GM21619 (cell line): Measurements from ENCODE around the gene TMPO.
"Not testable (repeated sequence)": the region's sequence is repeated elsewhere in the genome, so short reads cannot be mapped to it uniquely, and the experiment has no call there.

Source experiments
- ATAC-seq: cut with Tn5 transposase; IDR thresholded peaks from one replicate; pipeline ENCODE4 v1.9.1; 2021; ENCODE audit not compliant: unreplicated experiment

TMPO gene

DNA sequence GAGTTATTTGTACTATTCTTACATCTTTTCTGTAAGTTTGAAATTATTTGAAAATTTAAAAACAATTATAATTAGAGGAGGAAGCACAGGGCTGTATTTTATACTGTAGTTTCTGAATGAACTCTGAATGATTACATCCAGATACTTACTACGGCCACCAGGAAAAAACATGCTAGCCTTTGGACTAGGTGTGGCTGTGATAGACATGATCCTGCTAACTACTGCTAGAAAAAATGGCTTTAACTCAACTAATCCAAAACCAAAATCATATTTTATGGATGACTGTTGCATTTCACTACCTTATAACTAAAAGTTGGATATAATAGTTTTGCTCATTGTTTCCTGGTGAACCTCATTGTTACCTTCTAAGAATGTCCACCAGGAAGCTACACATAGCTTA is 63.0 kb downstream of the TMPO start:
- ATAC-seq = no peak

DNA sequence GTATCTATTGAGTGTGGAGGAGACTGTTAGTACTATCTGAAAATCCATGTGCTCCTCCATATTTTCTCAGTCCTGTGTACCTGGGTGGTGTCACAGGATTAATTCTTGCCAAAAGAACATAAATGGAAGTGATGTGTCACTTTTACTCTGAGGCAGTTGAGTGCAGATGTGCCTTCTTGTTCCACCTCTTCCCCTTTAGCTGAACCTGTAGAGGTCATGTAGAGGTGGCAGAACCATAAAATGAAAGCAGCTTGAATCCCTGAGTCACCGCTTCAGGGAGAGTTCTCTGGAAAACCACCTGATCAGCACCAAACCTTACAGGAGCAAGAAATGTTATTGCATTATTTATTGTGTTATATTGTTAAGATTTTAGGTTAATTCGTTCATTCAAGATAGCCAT is 63.4 kb downstream of the TMPO start:
- no peak for ATAC-seq

DNA sequence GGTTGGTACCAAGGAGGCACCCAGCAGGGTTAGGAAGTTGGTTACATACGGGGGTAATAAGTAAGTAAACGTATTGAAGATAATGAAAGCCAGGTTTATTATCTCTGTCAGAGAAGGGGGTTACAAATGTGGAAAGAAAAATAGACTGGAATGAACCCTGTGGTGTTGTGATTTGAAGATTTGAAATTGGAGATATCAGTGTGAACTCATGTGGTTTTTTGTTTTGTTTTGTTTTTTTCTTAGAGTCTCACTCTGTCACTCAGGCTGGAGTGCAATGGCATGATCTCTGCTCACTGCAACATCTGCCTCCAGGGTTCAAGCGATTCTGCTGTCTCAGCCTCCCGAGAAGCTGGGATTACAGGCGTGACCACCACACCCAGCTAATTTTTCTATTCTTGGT is 64.0 kb downstream of the TMPO start:
- no peak for ATAC-seq

DNA sequence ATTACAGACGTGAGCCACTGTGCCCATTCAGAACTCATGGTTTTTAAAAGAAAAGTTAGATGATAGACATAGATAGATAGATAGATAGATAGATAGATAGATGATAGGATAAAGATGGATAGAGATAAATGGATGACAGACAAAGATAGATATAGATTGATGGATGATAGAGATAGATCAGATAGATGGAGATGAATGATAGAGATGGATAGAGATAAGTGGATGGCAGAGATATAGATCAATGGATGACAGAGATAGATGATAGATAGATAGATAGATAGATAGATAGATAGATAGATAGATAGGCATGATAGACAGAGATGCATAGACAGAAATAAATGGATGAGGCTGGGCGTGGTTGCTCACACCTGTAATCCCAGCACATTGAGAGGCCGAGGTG is 64.4 kb downstream of the TMPO start:
- no peak for ATAC-seq

GRCh38 chr12:98580695-98581094 is 65.3 kb downstream of the TMPO start:
- no peak for ATAC-seq

- no peak for ATAC-seq
Observed at GRCh38 chr12:98581101-98581500, 65.7 kb downstream of the TMPO start.

- ATAC-seq = no peak
Observed at GRCh38 chr12:98582093-98582492, 66.7 kb downstream of the TMPO start.

GRCh38 chr12:98587084-98587483 is 71.7 kb downstream of the TMPO start:
- no peak for ATAC-seq

DNA sequence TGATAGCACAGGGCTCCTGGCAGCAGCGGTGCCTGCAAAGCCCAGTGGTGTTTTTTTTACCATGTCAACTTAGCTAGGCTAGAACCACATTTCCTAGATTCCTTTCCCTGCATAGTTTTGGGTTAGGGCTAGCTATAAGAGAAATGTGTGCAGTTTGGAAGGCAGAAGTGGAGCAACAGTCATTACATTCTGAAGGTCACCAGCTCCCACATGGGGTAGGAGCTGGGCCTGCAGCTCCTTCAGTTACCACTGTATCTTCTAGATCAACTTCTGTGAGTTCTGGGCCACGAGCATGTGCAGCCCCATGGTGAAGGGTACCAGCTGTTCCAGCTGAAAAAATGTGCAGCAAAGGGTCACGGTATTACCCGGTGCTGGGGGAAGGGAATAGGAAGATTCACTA is 75.8 kb downstream of the TMPO start:
- no peak for ATAC-seq

DNA sequence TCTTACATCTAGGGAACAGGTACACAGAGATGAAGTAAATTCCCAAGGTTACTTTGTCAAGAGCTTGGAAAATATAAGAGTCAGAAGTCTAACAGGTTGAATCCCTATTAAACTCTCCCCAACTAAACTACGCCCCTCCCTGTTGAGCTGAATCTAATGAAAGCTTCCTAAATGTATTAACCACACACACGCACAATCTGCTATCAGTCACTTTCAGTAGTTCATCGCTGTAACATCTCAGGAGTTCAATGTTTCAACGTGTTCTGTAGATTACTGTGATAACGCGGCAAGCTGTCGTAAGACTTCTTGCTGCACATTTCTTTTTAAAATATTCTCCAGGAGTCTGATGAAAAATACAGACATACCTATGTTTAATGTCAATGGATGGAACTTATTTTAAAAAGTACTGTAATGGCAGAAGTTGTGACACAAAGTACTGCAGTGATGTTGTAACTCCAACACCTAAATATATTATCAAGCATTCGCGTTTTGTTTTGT is 77.5 kb downstream of the TMPO start:
- no peak for ATAC-seq

DNA sequence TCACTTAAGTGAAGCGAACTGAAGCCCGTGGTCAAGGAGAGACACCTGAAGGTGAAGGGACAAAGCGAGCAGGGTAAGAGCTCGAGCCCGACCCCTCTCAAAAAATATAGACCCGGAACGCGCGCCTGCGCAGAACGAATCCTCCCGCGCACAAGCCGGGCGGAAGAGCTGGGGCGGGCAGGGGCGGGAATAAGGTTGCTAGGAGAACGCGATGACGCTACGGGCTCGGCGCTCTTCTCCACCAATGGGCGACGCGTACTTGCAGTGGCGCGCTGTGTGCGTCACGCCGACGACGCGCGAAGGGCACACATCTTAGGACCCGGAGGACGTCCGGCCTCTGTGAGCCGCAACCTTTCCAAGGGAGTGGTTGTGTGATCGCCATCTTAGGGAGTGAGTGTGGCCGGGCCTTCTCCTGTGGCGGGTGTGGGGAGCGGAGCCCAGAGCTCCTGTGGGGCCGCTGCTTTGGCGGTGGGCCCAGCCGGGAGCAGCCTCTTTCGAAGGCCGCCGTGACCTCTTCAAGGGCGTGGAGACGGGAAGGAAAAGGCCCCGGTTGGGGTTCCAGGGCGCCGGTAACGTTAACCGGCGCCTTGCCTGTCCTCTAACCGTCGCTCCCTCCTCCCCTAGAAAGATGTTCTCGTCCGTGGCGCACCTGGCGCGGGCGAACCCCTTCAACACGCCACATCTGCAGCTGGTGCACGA is 78.1 kb downstream of the TMPO start, which contains the start of gene SLC25A3:
SLC25A3 (plus strand) TSS at position 336 of the 699 bp plus-strand sequence; CDS start at position 629, 293 bp downstream.
- peak; percentile 99 for ATAC-seq

DNA sequence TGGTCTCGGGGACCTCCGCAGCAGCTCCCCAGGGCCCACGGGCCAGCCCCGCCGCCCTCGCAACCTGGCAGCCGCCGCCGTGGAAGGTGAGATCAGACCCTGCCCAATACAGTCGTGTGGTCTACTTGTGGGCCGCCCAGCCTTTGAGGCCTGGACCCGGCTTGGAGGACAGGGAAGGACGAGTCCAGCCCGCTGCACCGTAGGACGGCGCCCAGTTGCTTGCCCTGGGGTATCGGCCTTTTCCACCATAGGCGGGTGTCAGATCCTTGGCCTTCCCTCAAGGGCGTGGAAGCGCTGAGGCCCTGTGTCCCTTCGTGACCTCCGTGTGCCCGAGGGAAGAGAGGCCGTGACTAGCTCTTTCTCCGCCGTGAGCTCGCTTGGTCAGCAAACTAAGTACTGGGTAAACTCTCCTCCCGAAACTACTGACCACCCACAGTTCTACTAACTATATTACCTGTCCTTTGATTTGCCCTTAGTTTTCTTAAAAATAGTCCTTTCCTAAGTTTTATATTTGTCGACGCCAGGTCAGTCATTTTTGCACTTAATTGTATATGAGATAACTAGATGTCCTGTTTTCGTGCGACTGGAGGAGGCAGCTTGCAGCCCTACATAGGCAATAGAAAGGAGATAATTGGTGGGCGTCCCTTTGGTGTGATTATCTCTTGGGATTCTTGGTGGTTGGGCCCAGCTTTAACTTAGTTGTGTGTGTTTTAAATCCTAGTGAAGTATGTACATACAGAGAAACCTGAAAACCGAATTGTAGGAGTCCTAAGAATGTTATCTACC is 78.9 kb downstream of the TMPO start:
- no peak for ATAC-seq

DNA sequence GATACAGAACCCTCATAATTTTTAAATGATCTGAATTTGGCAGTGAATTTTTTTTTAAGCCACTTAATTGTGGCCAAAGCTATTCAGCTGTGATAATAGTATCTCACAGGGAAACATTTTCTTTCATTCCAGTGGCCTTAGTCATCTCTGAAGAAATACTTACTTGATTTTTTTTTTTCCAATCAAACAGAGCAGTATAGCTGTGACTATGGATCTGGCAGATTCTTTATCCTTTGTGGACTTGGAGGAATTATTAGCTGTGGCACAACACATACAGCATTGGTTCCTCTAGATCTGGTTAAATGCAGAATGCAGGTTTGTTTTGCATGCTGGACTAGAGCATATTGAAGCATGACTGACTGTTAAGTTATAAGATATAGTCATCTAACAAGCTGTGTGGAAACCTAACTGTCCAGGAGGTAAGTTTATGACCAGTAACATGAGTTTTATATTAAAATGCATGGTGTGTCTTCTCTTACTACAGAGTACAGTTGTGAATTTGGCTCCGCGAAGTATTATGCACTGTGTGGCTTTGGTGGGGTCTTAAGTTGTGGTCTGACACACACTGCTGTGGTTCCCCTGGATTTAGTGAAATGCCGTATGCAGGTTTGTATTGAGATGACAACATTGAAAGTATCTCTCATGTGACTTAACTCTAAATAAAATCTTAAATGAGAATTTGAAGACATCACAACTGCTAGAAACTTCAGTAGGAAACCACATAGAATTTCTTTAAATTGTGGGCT is 80.0 kb downstream of the TMPO start:
- no peak for ATAC-seq

DNA sequence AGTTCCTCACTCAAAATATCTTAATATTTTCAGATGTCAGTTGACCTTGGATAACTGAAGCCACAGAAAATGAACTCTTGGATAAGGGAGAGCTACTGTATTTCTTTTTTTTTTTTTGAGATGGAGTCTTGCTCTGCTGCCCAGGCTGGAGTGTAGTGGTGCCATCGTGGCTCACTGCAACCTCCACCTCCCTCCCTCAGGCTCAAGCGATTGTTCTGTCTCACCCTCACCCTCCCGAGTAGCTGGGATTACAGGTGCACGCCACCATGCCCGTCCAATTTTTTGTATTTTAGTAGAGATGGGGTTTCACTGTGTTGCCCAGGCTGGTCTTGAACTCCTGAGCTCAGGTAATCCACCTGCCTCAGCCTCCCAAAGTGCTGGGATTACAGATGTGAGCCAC is 81.9 kb downstream of the TMPO start:
- not testable (repeated sequence) for ATAC-seq
